Keratinocyte (primary cell): ENCODE measurements around the gene SHISA9. TPM values are rescaled to one million over a fixed set of nuclear protein-coding genes. Genes with fewer than 3 reads are reported as not detected.

Experiments
- DNase-seq: peaks from one replicate; pipeline ENCODE4 v3.0.0-alpha.2; 2011; ENCODE audit warnings: low read depth, missing footprints, low spot score
- FAIRE-seq: peaks from 2 replicates; lab custom pipeline; 2011; peaks lifted over from hg19 to GRCh38; lab: Jason Lieb, UNC
- H2AFZ ChIP-seq: 2 replicates; pipeline ENCODE4 v1.6.0; 2012; ENCODE audit warnings: low read length, control low read depth, inconsistent platforms; ENCODE audit not compliant: control insufficient read depth
- H3K27ac ChIP-seq: 2 replicates; pipeline ENCODE4 v1.5.1; 2011; ENCODE audit warnings: low read length; ENCODE audit not compliant: control insufficient read depth, insufficient read depth
- H3K27me3 ChIP-seq: 3 replicates; pipeline ENCODE4 v1.6.0; 2011; ENCODE audit warnings: low read length; ENCODE audit not compliant: control insufficient read depth, insufficient read depth; ENCODE audit errors: extremely low read depth
- H3K36me3 ChIP-seq, 2 experiments: 2 replicates in 1 of 2; 3 replicates in 1 of 2; pipeline ENCODE4 v1.5.1; 2011; ENCODE audit warnings: low read length in 2 of 2, mild to moderate bottlenecking in 1 of 2; ENCODE audit not compliant: control insufficient read depth in 2 of 2, insufficient read depth in 2 of 2; ENCODE audit errors: extremely low read depth in 1 of 2
- H3K4me1 ChIP-seq: 3 replicates; pipeline ENCODE4 v1.5.1; 2011; ENCODE audit warnings: low read length; ENCODE audit not compliant: control insufficient read depth, insufficient read depth; ENCODE audit errors: extremely low read depth
- H3K4me2 ChIP-seq: 3 replicates; pipeline ENCODE4 v1.6.0; 2011; ENCODE audit warnings: low read depth, low read length; ENCODE audit not compliant: control insufficient read depth, insufficient read depth; ENCODE audit errors: extremely low read depth
- H3K4me3 ChIP-seq, 3 experiments: fragments of 200-600 bp in 1 of 3; sonication (generic) in 1 of 3; 2 replicates in 2 of 3; 3 replicates in 1 of 3; pipeline ENCODE4 v1.5.1; 2011 to 2016; ENCODE audit warnings: low read length in 3 of 3, mild to moderate bottlenecking in 3 of 3, control low read depth in 2 of 3, inconsistent platforms in 1 of 3, low read depth in 1 of 3, mixed read lengths in 1 of 3, mixed run types in 1 of 3, moderate library complexity in 1 of 3; ENCODE audit not compliant: control insufficient read depth in 2 of 3, insufficient read depth in 2 of 3; ENCODE audit errors: extremely low read depth in 1 of 3
- H3K79me2 ChIP-seq: 2 replicates; pipeline ENCODE4 v1.6.0; 2012; ENCODE audit warnings: low read length; ENCODE audit not compliant: control insufficient read depth, insufficient read depth
- H3K9ac ChIP-seq: 3 replicates; pipeline ENCODE4 v1.6.0; 2011; ENCODE audit warnings: low read length; ENCODE audit not compliant: control insufficient read depth, insufficient read depth; ENCODE audit errors: extremely low read depth
- H3K9me1 ChIP-seq: 3 replicates; pipeline ENCODE4 v1.6.0; 2011; ENCODE audit warnings: low read length; ENCODE audit not compliant: control insufficient read depth, insufficient read depth; ENCODE audit errors: extremely low read depth
- H3K9me3 ChIP-seq: 2 replicates; pipeline ENCODE4 v1.5.1; 2012; ENCODE audit warnings: low read depth, low read length; ENCODE audit not compliant: control insufficient read depth
- H4K20me1 ChIP-seq: 3 replicates; pipeline ENCODE4 v1.6.0; 2011; ENCODE audit warnings: low read length; ENCODE audit not compliant: control insufficient read depth, insufficient read depth; ENCODE audit errors: extremely low read depth
- EZH2 ChIP-seq: IDR thresholded peaks from one replicate; pipeline ENCODE4 v1.6.1; 2012; ENCODE audit warnings: inconsistent platforms, mild to moderate bottlenecking, low read length, moderate library complexity
- dilution Hi-C: fragments of 300-500 bp; cut with MboI; formaldehyde crosslinking; loops from one replicate; pipeline ENCODE4 v1.7.0; 2020; ENCODE audit warnings: low sequenced_read_pairs; ENCODE audit not compliant: extremely low pct_ligation_motif_present
- polyA plus RNA-seq, 5 experiments: library from polyadenylated mRNA; depleted of rRNA in 3 of 5; stranded (reverse) in 3 of 5; stranded (forward) in 1 of 5; unstranded in 1 of 5; fragments of >200 nt; gene quantifications; 1 replicate in 1 of 5; 2 replicates in 3 of 5; 3 replicates in 1 of 5; pipeline versions ENCODE4 v1.2.1 to v1.2.3, GENCODE V29; 2011 to 2012; ENCODE audit warnings: missing spikeins in 2 of 5, low read depth in 1 of 5, low replicate concordance in 1 of 5
- TF ChIP-seq, protein P1 (sequence below), 3 experiments: IDR thresholded peaks in 1 of 3; conservative IDR thresholded peaks in 1 of 3; optimal IDR thresholded peaks in 1 of 3; 2 replicates in 2 of 3; 3 replicates in 1 of 3; pipeline versions ENCODE3 to v1.5.1; 2011; ENCODE audit warnings: low read length in 3 of 3, mild to moderate bottlenecking in 3 of 3, moderate library complexity in 2 of 3, control low read depth in 1 of 3, inconsistent platforms in 1 of 3; ENCODE audit not compliant: insufficient read depth in 2 of 3; ENCODE audit errors: extremely low read depth in 1 of 3

SHISA9 gene
- polyA plus RNA-seq, 1 donor (not counting 4 experiments of a cell fraction or from before 2014, with no cell fraction given): 0.28 TPM

DNA sequence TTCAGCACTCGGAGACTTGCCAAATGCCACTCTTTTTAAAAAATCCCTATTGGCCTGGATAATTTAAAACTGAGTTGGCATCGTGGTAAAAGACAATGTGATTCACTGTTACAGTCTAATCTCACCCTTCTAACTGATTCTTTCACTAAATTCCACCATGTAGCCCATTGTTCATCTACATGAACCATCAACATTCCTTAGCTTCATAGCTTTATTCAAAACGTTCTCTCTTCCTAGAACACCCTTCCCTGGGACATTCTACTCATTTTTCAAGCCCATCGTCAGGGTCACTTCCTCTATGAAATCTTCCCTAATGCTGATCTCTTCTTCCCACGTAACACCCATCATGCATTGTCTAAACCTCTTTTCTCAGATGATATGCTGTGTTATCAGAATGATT lies 15.7 kb upstream of the SHISA9 start:
- Histone ChIP-seq H4K20me1 (no peaks in the 10 kb centered on the region), H3K79me2 (no peaks in the 10 kb centered on the region), H3K9ac (no peak overlapping the region), H3K4me3 (no peak overlapping the region), H3K36me3 (no peaks in the 10 kb centered on the region), H3K9me1 (no peaks in the 10 kb centered on the region), H3K9me3 (no peaks in the 10 kb centered on the region), H2AFZ (no peak overlapping the region), H3K4me2 (no peak overlapping the region), H3K27me3 (no peaks in the 10 kb centered on the region), H3K4me1 (no peaks in the 10 kb centered on the region), H3K27ac (no peak overlapping the region)
- DNase-seq (no peak), FAIRE-seq (no peak)
- dilution Hi-C loops: no loop called here
- no peak for TF ChIP-seq EZH2
- TF ChIP-seq, protein P1, sequence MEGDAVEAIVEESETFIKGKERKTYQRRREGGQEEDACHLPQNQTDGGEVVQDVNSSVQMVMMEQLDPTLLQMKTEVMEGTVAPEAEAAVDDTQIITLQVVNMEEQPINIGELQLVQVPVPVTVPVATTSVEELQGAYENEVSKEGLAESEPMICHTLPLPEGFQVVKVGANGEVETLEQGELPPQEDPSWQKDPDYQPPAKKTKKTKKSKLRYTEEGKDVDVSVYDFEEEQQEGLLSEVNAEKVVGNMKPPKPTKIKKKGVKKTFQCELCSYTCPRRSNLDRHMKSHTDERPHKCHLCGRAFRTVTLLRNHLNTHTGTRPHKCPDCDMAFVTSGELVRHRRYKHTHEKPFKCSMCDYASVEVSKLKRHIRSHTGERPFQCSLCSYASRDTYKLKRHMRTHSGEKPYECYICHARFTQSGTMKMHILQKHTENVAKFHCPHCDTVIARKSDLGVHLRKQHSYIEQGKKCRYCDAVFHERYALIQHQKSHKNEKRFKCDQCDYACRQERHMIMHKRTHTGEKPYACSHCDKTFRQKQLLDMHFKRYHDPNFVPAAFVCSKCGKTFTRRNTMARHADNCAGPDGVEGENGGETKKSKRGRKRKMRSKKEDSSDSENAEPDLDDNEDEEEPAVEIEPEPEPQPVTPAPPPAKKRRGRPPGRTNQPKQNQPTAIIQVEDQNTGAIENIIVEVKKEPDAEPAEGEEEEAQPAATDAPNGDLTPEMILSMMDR (optimal IDR thresholded peaks at IDR 0.05 in 1 of 3, IDR thresholded peaks at IDR 0.05 in 1 of 3, conservative IDR thresholded peaks at IDR 0.05 in 1 of 3; ENCODE audit: extremely low read depth in 1 of 3, insufficient read depth in 2 of 3, low read length in 3 of 3): no peak

DNA sequence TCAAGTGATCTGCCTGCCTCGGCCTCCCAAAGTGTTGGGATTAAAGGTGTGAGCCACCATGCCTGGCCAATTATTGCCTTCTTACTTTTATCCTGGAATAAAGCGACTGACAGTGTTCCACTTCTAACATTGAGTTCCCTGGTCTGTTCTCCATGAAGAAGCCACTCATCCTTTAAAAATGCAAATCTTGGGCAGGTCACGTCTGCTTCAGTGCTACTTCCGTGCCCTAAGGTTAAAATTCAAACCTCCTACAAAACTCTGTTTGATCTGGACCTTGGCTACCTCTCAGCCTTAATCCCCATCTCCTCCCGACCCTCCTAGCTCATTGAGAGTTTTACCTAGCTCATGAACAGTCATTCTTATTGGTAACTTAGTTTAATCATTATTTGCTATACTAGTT lies 9.6 kb upstream of the SHISA9 start:
- no peaks in the 10 kb centered on the region for H3K36me3 ChIP-seq
- TF ChIP-seq, protein P1 (optimal IDR thresholded peaks at IDR 0.05 in 1 of 3, IDR thresholded peaks at IDR 0.05 in 1 of 3, conservative IDR thresholded peaks at IDR 0.05 in 1 of 3; ENCODE audit: extremely low read depth in 1 of 3, insufficient read depth in 2 of 3, low read length in 3 of 3): no peak
- TF ChIP-seq EZH2: no peak
- H3K4me3 ChIP-seq: no peak overlapping the region
- H3K9ac ChIP-seq: no peak overlapping the region
- H3K9me3 ChIP-seq: no peaks in the 10 kb centered on the region
- no peaks in the 10 kb centered on the region for H3K27me3 ChIP-seq
- H4K20me1 ChIP-seq: no peaks in the 10 kb centered on the region
- no peaks in the 10 kb centered on the region for H3K4me1 ChIP-seq
- H3K4me2 ChIP-seq: no peak overlapping the region
- no peaks in the 10 kb centered on the region for H3K79me2 ChIP-seq
- no peak overlapping the region for H3K27ac ChIP-seq
- dilution Hi-C loops: no loop called here
- no peaks in the 10 kb centered on the region for H3K9me1 ChIP-seq
- no peak for DNase-seq
- FAIRE-seq: no peak
- no peak overlapping the region for H2AFZ ChIP-seq
